ENCODE measurements around the gene SCN1B. TPM values are rescaled to one million over a fixed set of nuclear protein-coding genes. Genes with fewer than 3 reads are reported as not detected.

SCN1B gene
- total and polyA plus RNA-seq, 4 donors, result 5.8 to 24.0 (median 16.7) TPM

- no peak overlapping the region for H3K27ac ChIP-seq (ENCODE audit: low read depth, low read length)
- WGBS (ENCODE audit: insufficient coverage), result 86% methylated on average over 7 of the region's 8 CpGs
- no peaks in the 10 kb centered on the region for H3K9me3 ChIP-seq (ENCODE audit: control insufficient read depth, insufficient read depth, low read length)
- peaks cover 3% of the 10 kb centered on the region for H3K36me3 ChIP-seq (ENCODE audit: control insufficient read depth, insufficient read depth, low read length)
- H3K4me1 ChIP-seq (ENCODE audit: control insufficient read depth, insufficient read depth, low read length), result no peaks in the 10 kb centered on the region
- no peak for DNase-seq (ENCODE audit: low read depth in 4 of 6, low spot score in 6 of 6)
- H3K27me3 ChIP-seq (ENCODE audit: control insufficient read depth, insufficient read depth, low read length), result no peaks in the 10 kb centered on the region
- H3K4me3 ChIP-seq (ENCODE audit: low read depth, low read length), result no peak overlapping the region
Measured at GRCh38 chr19:35076657-35077056, 46.4 kb downstream of the SCN1B start.

- Histone ChIP-seq H3K27ac (ENCODE audit: low read depth, low read length) (no peak overlapping the region), H3K4me1 (ENCODE audit: control insufficient read depth, insufficient read depth, low read length) (no peaks in the 10 kb centered on the region), H3K9me3 (ENCODE audit: control insufficient read depth, insufficient read depth, low read length) (no peaks in the 10 kb centered on the region), H3K36me3 (ENCODE audit: control insufficient read depth, insufficient read depth, low read length) (peaks cover 3% of the 10 kb centered on the region), H3K27me3 (ENCODE audit: control insufficient read depth, insufficient read depth, low read length) (no peaks in the 10 kb centered on the region), H3K4me3 (ENCODE audit: low read depth, low read length) (no peak overlapping the region)
- DNase-seq (ENCODE audit: low read depth in 4 of 6, low spot score in 6 of 6), result no peak
- 89% methylated on average over 15 of the region's 17 CpGs for WGBS (ENCODE audit: insufficient coverage)
Measured at GRCh38 chr19:35077411-35078223, 47.3 kb downstream of the SCN1B start.

GRCh38 chr19:35079826-35080225 lies 49.6 kb downstream of the SCN1B start:
- Histone ChIP-seq H3K36me3 (ENCODE audit: control insufficient read depth, insufficient read depth, low read length) (peaks cover 3% of the 10 kb centered on the region), H3K9me3 (ENCODE audit: control insufficient read depth, insufficient read depth, low read length) (no peaks in the 10 kb centered on the region), H3K27me3 (ENCODE audit: control insufficient read depth, insufficient read depth, low read length) (no peaks in the 10 kb centered on the region), H3K4me1 (ENCODE audit: control insufficient read depth, insufficient read depth, low read length) (no peaks in the 10 kb centered on the region), H3K27ac (ENCODE audit: low read depth, low read length) (no peak overlapping the region), H3K4me3 (ENCODE audit: low read depth, low read length) (no peak overlapping the region)
- no peak for DNase-seq (ENCODE audit: low read depth in 4 of 6, low spot score in 6 of 6)
- 94% methylated on average over 13 of the region's 14 CpGs for WGBS (ENCODE audit: insufficient coverage)

- no peaks in the 10 kb centered on the region for H3K4me1 ChIP-seq (ENCODE audit: control insufficient read depth, insufficient read depth, low read length)
- peaks cover 3% of the 10 kb centered on the region for H3K36me3 ChIP-seq (ENCODE audit: control insufficient read depth, insufficient read depth, low read length)
- no peak overlapping the region for H3K27ac ChIP-seq (ENCODE audit: low read depth, low read length)
- no peak overlapping the region for H3K4me3 ChIP-seq (ENCODE audit: low read depth, low read length)
- no peaks in the 10 kb centered on the region for H3K9me3 ChIP-seq (ENCODE audit: control insufficient read depth, insufficient read depth, low read length)
- no peak for DNase-seq (ENCODE audit: low read depth in 4 of 6, low spot score in 6 of 6)
- 85% methylated on average over 16 of the region's 16 CpGs for WGBS (ENCODE audit: insufficient coverage)
- H3K27me3 ChIP-seq (ENCODE audit: control insufficient read depth, insufficient read depth, low read length), result no peaks in the 10 kb centered on the region
Measured at GRCh38 chr19:35080613-35081170, 50.4 kb downstream of the SCN1B start.

GRCh38 chr19:35081201-35081600 lies 50.9 kb downstream of the SCN1B start:
- WGBS (ENCODE audit: insufficient coverage), result 77% methylated on average over 3 of the region's 6 CpGs
- H3K4me3 ChIP-seq (ENCODE audit: low read depth, low read length), result no peak overlapping the region
- H3K27ac ChIP-seq (ENCODE audit: low read depth, low read length), result no peak overlapping the region
- H3K27me3 ChIP-seq (ENCODE audit: control insufficient read depth, insufficient read depth, low read length), result no peaks in the 10 kb centered on the region
- DNase-seq (ENCODE audit: low read depth in 4 of 6, low spot score in 6 of 6), result no peak
- H3K36me3 ChIP-seq (ENCODE audit: control insufficient read depth, insufficient read depth, low read length), result peaks cover 3% of the 10 kb centered on the region
- H3K9me3 ChIP-seq (ENCODE audit: control insufficient read depth, insufficient read depth, low read length), result no peaks in the 10 kb centered on the region
- H3K4me1 ChIP-seq (ENCODE audit: control insufficient read depth, insufficient read depth, low read length), result no peaks in the 10 kb centered on the region

- WGBS (ENCODE audit: insufficient coverage), result 82% methylated on average over 14 of the region's 15 CpGs
- DNase-seq (ENCODE audit: low read depth in 4 of 6, low spot score in 6 of 6), result no peak
- Histone ChIP-seq H3K36me3 (ENCODE audit: control insufficient read depth, insufficient read depth, low read length) (peaks cover 3% of the 10 kb centered on the region), H3K9me3 (ENCODE audit: control insufficient read depth, insufficient read depth, low read length) (no peaks in the 10 kb centered on the region), H3K4me1 (ENCODE audit: control insufficient read depth, insufficient read depth, low read length) (no peaks in the 10 kb centered on the region), H3K4me3 (ENCODE audit: low read depth, low read length) (no peak overlapping the region), H3K27me3 (ENCODE audit: control insufficient read depth, insufficient read depth, low read length) (no peaks in the 10 kb centered on the region), H3K27ac (ENCODE audit: low read depth, low read length) (no peak overlapping the region)
Measured at GRCh38 chr19:35083691-35084508, 53.6 kb downstream of the SCN1B start.

GRCh38 chr19:35084509-35084762 lies 54.2 kb downstream of the SCN1B start:
- Histone ChIP-seq H3K4me1 (ENCODE audit: control insufficient read depth, insufficient read depth, low read length) (no peaks in the 10 kb centered on the region), H3K27ac (ENCODE audit: low read depth, low read length) (no peak overlapping the region), H3K9me3 (ENCODE audit: control insufficient read depth, insufficient read depth, low read length) (no peaks in the 10 kb centered on the region), H3K27me3 (ENCODE audit: control insufficient read depth, insufficient read depth, low read length) (no peaks in the 10 kb centered on the region), H3K4me3 (ENCODE audit: low read depth, low read length) (no peak overlapping the region), H3K36me3 (ENCODE audit: control insufficient read depth, insufficient read depth, low read length) (peaks cover 3% of the 10 kb centered on the region)
- DNase-seq (ENCODE audit: low read depth in 4 of 6, low spot score in 6 of 6), result no peak
- 89% methylated on average over 3 of the region's 3 CpGs for WGBS (ENCODE audit: insufficient coverage)

GRCh38 chr19:35085947-35086346 lies 55.7 kb downstream of the SCN1B start:
- H3K27ac ChIP-seq (ENCODE audit: low read depth, low read length), result no peak overlapping the region
- 78% methylated on average over 1 of the region's 6 CpGs for WGBS (ENCODE audit: insufficient coverage)
- peaks cover 2% of the 10 kb centered on the region for H3K27me3 ChIP-seq (ENCODE audit: control insufficient read depth, insufficient read depth, low read length)
- peak in 1 of 6 donors; percentile 23 for DNase-seq (ENCODE audit: low read depth in 4 of 6, low spot score in 6 of 6)
- H3K9me3 ChIP-seq (ENCODE audit: control insufficient read depth, insufficient read depth, low read length), result no peaks in the 10 kb centered on the region
- H3K36me3 ChIP-seq (ENCODE audit: control insufficient read depth, insufficient read depth, low read length), result no peaks in the 10 kb centered on the region
- no peak overlapping the region for H3K4me3 ChIP-seq (ENCODE audit: low read depth, low read length)
- H3K4me1 ChIP-seq (ENCODE audit: control insufficient read depth, insufficient read depth, low read length), result peaks cover 8% of the 10 kb centered on the region

- 69% methylated on average over 8 of the region's 8 CpGs for WGBS (ENCODE audit: insufficient coverage)
- H3K4me1 ChIP-seq (ENCODE audit: control insufficient read depth, insufficient read depth, low read length), result peaks cover 11% of the 10 kb centered on the region
- H3K27ac ChIP-seq (ENCODE audit: low read depth, low read length), result no peak overlapping the region
- H3K36me3 ChIP-seq (ENCODE audit: control insufficient read depth, insufficient read depth, low read length), result no peaks in the 10 kb centered on the region
- no peak overlapping the region for H3K4me3 ChIP-seq (ENCODE audit: low read depth, low read length)
- no peak for DNase-seq (ENCODE audit: low read depth in 4 of 6, low spot score in 6 of 6)
- peaks cover 2% of the 10 kb centered on the region for H3K27me3 ChIP-seq (ENCODE audit: control insufficient read depth, insufficient read depth, low read length)
- H3K9me3 ChIP-seq (ENCODE audit: control insufficient read depth, insufficient read depth, low read length), result no peaks in the 10 kb centered on the region
Measured at GRCh38 chr19:35086455-35086854, 56.2 kb downstream of the SCN1B start.

All from spinal cord (tissue), 10 donors.